Colon (tissue), 2 donors: ENCODE measurements around the gene FAR1.

ENCODE experiments used
- FAIRE-seq: peaks from 2 replicates; lab custom pipeline; 2012; peaks lifted over from hg19 to GRCh38; lab: Jason Lieb, UNC
- donor health status: control.
- donor health status: control.

The FAR1 gene

GRCh38 chr11:13777341-13777985, 109.0 kb downstream of the FAR1 start:
- no peak for FAIRE-seq

GRCh38 chr11:13778345-13778744, 109.9 kb downstream of the FAR1 start:
- no peak for FAIRE-seq

- no peak for FAIRE-seq
Observed at GRCh38 chr11:13781153-13781552, 112.7 kb downstream of the FAR1 start.
